Coronary artery (tissue), 2 donors: ENCODE data around the gene POLK.
"Not testable (repeated sequence)": the region's sequence is repeated elsewhere in the genome, so short reads cannot be mapped to it uniquely, and the experiment has no call there.

ENCODE experiments used
- DNase-seq: peaks from one replicate; pipeline ENCODE4 v3.0.0-alpha.2; 2017; ENCODE audit warnings: low spot score
- H3K27ac ChIP-seq, 2 donors: fragments of 200-600 bp; sonication (generic); one replicate each; pipeline ENCODE4 v1.5.1; 2016 to 2019
- H3K4me3 ChIP-seq: fragments of 200-600 bp; sonication (generic); 2 replicates; pipeline ENCODE4 v1.5.1; 2016; ENCODE audit warnings: mild to moderate bottlenecking, moderate library complexity
- CTCF ChIP-seq: fragments of 200-600 bp; sonication (generic); IDR thresholded peaks from one replicate; pipeline ENCODE4 v1.5.1; 2019; ENCODE audit warnings: antibody characterized with exemption

Gene POLK

GRCh38 chr5:75608870-75609269 is 97.2 kb downstream of the POLK start:
- H3K4me3 ChIP-seq, result no peak overlapping the region
- DNase-seq, result no peak
- no peak overlapping the region for H3K27ac ChIP-seq
- no peak for TF ChIP-seq CTCF

- TF ChIP-seq CTCF, result no peak
- Histone ChIP-seq H3K4me3 (no peak overlapping the region), H3K27ac (no peak overlapping the region)
- no peak for DNase-seq
These were observed 98.5 kb downstream of the POLK start for GRCh38 chr5:75610201-75610600.

- H3K4me3 ChIP-seq, result peak overlapping the region; percentile 70
- DNase-seq, H3K27ac ChIP-seq: not testable (repeated sequence)
These were observed 99.2 kb downstream of the POLK start for GRCh38 chr5:75610859-75611310.

GRCh38 chr5:75611311-75612225 is 99.9 kb downstream of the POLK start, which contains the start of gene ANKDD1B:
Gene ANKDD1B, plus strand, starts transcription at chr5:75611453. Its CDS starts 182 bp downstream, at chr5:75611635.
- TF ChIP-seq CTCF, result no peak
- no peak for DNase-seq
- Histone ChIP-seq H3K27ac (peak within 1 kb of the TSS in 1 of 2 donors; percentile 3), H3K4me3 (peak within 1 kb of the TSS; percentile 70)

GRCh38 chr5:75612226-75612569 is 100.5 kb downstream of the POLK start:
- Histone ChIP-seq H3K27ac (no peak overlapping the region), H3K4me3 (peak overlapping the region; percentile 70)
- TF ChIP-seq CTCF, result no peak
- no peak for DNase-seq

- DNase-seq, result no peak
- Histone ChIP-seq H3K4me3 (no peak overlapping the region), H3K27ac (no peak overlapping the region)
- TF ChIP-seq CTCF, result no peak
These were observed 101.2 kb downstream of the POLK start for GRCh38 chr5:75612901-75613300.

- DNase-seq, result no peak
- Histone ChIP-seq H3K27ac (no peak overlapping the region), H3K4me3 (no peak overlapping the region)
- no peak for TF ChIP-seq CTCF
These were observed 102.5 kb downstream of the POLK start for GRCh38 chr5:75614176-75614575.
